ENCODE measurements around the gene KIF17.
A peak's percentile ranks its signal among the peaks of the same experiment; 100 is the strongest.

Gene KIF17

GRCh38 chr1:20701847-20702246 lies 16.0 kb downstream of the KIF17 start:
- TF ChIP-seq CTCF (conservative IDR thresholded peaks at IDR 0.05; ENCODE audit: low read length): no peak
- H3K4me3 ChIP-seq (ENCODE audit: low read length): no peak overlapping the region
- no peak for DNase-seq (ENCODE audit: low read depth)

- no peak for TF ChIP-seq CTCF (conservative IDR thresholded peaks at IDR 0.05; ENCODE audit: low read length)
- no peak for DNase-seq (ENCODE audit: low read depth)
- H3K4me3 ChIP-seq (ENCODE audit: low read length): no peak overlapping the region
Measured at GRCh38 chr1:20701446-20701845, 16.4 kb downstream of the KIF17 start.

GRCh38 chr1:20700636-20701215 lies 17.1 kb downstream of the KIF17 start:
- no peak overlapping the region for H3K4me3 ChIP-seq (ENCODE audit: low read length)
- no peak for TF ChIP-seq CTCF (conservative IDR thresholded peaks at IDR 0.05; ENCODE audit: low read length)
- DNase-seq (ENCODE audit: low read depth): no peak

- TF ChIP-seq CTCF (conservative IDR thresholded peaks at IDR 0.05; ENCODE audit: low read length): no peak
- H3K4me3 ChIP-seq (ENCODE audit: low read length): no peak overlapping the region
- DNase-seq (ENCODE audit: low read depth): no peak
Measured at GRCh38 chr1:20699558-20699957, 18.2 kb downstream of the KIF17 start.

GRCh38 chr1:20698195-20698910 lies 19.5 kb downstream of the KIF17 start:
- TF ChIP-seq CTCF (conservative IDR thresholded peaks at IDR 0.05; ENCODE audit: low read length): no peak
- no peak overlapping the region; the same call in 1 of the 2 replicates for H3K4me3 ChIP-seq (ENCODE audit: low read length)
- DNase-seq (ENCODE audit: low read depth): peak; percentile 78

GRCh38 chr1:20697563-20697962 lies 20.2 kb downstream of the KIF17 start:
- no peak for DNase-seq (ENCODE audit: low read depth)
- no peak overlapping the region; the same call in 1 of the 2 replicates for H3K4me3 ChIP-seq (ENCODE audit: low read length)
- TF ChIP-seq CTCF (conservative IDR thresholded peaks at IDR 0.05; ENCODE audit: low read length): no peak
